K562 (cell line): ENCODE measurements around the gene FKBP2. TPM values are rescaled to one million over a fixed set of nuclear protein-coding genes. Genes with fewer than 3 reads are reported as not detected.

ENCODE experiments used
- BRD9 ChIP-seq: fragments of 450-650 bp; IDR thresholded peaks from 2 replicates; pipeline ENCODE4 v1.6.1; 2018; ENCODE audit warnings: low read depth; ENCODE audit not compliant: partially characterized antibody
- CHCHD3 ChIP-seq: fragments of 250-450 bp; sonication (Bioruptor Pico); IDR thresholded peaks from 2 replicates; pipeline ENCODE4 v2.1.2; 2022; ENCODE audit warnings: mild to moderate bottlenecking
- FOXK1 ChIP-seq: sonication (generic); formaldehyde crosslinking; IDR thresholded peaks from 2 replicates; pipeline ENCODE4 v1.8.0; 2022; ENCODE audit warnings: missing genetic modification reagents, mild to moderate bottlenecking, borderline replicate concordance
- ILK ChIP-seq: fragments of 450-650 bp; IDR thresholded peaks from 2 replicates; pipeline ENCODE4 v1.6.1; 2016; ENCODE audit warnings: missing genetic modification characterization, low read depth, mild to moderate bottlenecking, missing compliant biosample characterization, moderate library complexity, borderline replicate concordance
- NKRF ChIP-seq: fragments of 450-650 bp; IDR thresholded peaks from 2 replicates; pipeline ENCODE4 v1.6.1; 2016; ENCODE audit warnings: borderline replicate concordance
- PRMT5 ChIP-seq: sonication (generic); formaldehyde crosslinking; IDR thresholded peaks from 2 replicates; pipeline ENCODE4 v1.5.0; 2020; ENCODE audit warnings: missing genetic modification reagents
- RAD51 ChIP-seq: fragments of 450-650 bp; IDR thresholded peaks from 2 replicates; pipeline ENCODE4 v1.7.1; 2016; ENCODE audit warnings: low read depth, mild to moderate bottlenecking, borderline replicate concordance
- RBM14 ChIP-seq: fragments of 200-400 bp; formaldehyde crosslinking; IDR thresholded peaks from 2 replicates; pipeline ENCODE4 v1.6.1; 2018; ENCODE audit warnings: low read depth, mild to moderate bottlenecking, low read length, moderate library complexity, borderline replicate concordance; ENCODE audit not compliant: insufficient read depth
- SRSF3 ChIP-seq: fragments of 200-400 bp; formaldehyde crosslinking; IDR thresholded peaks from 2 replicates; pipeline ENCODE4 v1.6.1; 2016; ENCODE audit warnings: mild to moderate bottlenecking, low read length, moderate library complexity; ENCODE audit not compliant: insufficient read depth
- U2AF2 ChIP-seq: fragments of 200-400 bp; formaldehyde crosslinking; optimal IDR thresholded peaks from 2 replicates; pipeline ENCODE3; 2017; ENCODE audit warnings: low read depth, mild to moderate bottlenecking, low read length
- ZBTB11 ChIP-seq, 3 experiments: fragments of 200-800 bp in 1 of 3; fragments of 250-450 bp in 1 of 3; fragments of 450-650 bp in 1 of 3; sonication (Bioruptor Pico) in 1 of 3; sonication (Bioruptor generic) in 1 of 3; formaldehyde crosslinking in 1 of 3; IDR thresholded peaks; 2 replicates each; pipeline versions ENCODE4 v1.6.1 to v1.8.0; 2016 to 2022; ENCODE audit warnings: mild to moderate bottlenecking in 2 of 3, missing genetic modification characterization in 2 of 3, missing compliant biosample characterization in 1 of 3, moderate library complexity in 1 of 3
- ZBTB26 ChIP-seq: fragments of 450-650 bp; formaldehyde crosslinking; IDR thresholded peaks from 2 replicates; pipeline ENCODE4 v1.4.0; 2022; ENCODE audit warnings: missing genetic modification characterization
- ZNF282 ChIP-seq: sonication (generic); formaldehyde crosslinking; IDR thresholded peaks from 2 replicates; pipeline ENCODE4 v1.8.1; 2023; ENCODE audit warnings: missing genetic modification reagents
- ZNF436 ChIP-seq: fragments of 250-450, 450-650 bp; sonication (Bioruptor Pico); formaldehyde crosslinking; IDR thresholded peaks from 2 replicates; pipeline ENCODE4 v1.7.0; 2020; ENCODE audit warnings: mild to moderate bottlenecking
- polyA plus RNA-seq, 8 experiments: library from polyadenylated mRNA; depleted of rRNA in 4 of 8; stranded (reverse) in 5 of 8; unstranded in 3 of 8; fragments of >200 nt; fragmentation: Nextera tagmentation in 2 of 8; fragmentation: Illumina TruSeq in 1 of 8; extraction: Ambion mirVana in 2 of 8; extraction: Trizol in 1 of 8; gene quantifications; 2 replicates each; pipeline versions ENCODE4 v1.2.1 to v1.2.3, GENCODE V29; 2011 to 2014; ENCODE audit warnings: inconsistent platforms in 1 of 8, missing spikeins in 1 of 8
- total RNA-seq, 7 experiments: library from RNA; depleted of rRNA in 6 of 7; stranded (reverse); fragments of >200 nt in 6 of 7; fragmentation: Illumina TruSeq in 2 of 7; extraction: Trizol in 2 of 7; gene quantifications; 2 replicates each; pipeline versions ENCODE4 v1.2.1 to v1.2.3, GENCODE V29; 2011 to 2021; ENCODE audit warnings: low replicate concordance in 1 of 7
- TF ChIP-seq, protein P1 (sequence below): fragments of 150-350 bp; conservative IDR thresholded peaks from 2 replicates; pipeline ENCODE4 v1.6.1; 2014; ENCODE audit warnings: low read length

FKBP2 gene
- total and polyA plus RNA-seq, 9 of the 15 experiments (the other 6 are each of a cell fraction or from before 2014, with no cell fraction given) = 3.5 to 151 (median 58.1) TPM

DNA sequence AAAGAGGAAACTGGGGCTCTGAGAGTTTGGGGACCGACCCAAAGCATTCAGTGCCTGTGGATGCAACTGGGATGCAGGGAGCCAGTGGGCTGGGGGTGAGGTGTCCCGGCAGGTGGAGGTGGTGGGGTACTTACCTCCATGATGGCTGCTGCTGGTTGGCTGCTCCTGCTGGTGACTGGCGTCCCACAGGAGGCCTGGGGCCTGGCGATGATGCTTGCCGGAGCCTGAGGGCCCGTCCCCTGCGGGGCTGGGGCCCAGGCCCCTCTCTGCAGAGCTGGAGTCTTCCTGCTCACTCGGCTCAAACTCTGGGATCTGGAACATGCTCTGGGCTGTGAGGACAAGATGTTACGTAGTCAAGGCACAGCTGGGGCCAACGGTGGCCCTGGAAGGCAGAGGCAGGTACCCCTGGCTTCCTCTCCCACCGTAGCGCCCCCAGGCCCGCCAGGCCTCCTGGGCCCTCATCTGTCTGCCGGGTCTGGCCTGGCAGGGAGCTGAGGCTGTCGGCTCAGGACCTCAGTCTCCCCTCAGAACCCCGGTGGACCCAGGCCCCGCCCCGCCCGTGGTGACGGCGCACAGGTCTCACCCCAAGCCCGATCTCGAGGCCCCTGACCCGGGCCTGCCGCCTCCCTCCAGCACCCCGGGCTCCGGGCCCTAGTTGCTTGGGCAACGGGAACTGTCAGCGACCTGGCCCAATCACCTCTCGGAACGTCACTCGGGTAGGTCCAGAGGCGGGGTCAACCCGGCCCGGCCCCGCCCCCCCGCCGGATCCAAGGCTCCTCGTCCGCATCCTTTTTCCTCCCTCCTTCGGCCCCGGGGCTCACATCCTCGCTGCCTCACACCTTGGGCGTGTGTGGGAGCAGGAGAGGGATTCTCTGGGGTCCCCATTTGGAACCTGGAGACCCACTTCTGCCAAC lies 43.4 kb downstream of the FKBP2 start, which contains the start of gene BAD (continued):
- TF ChIP-seq NKRF = peak; percentile 47; the same call in 1 of the 2 replicates
- no peak for TF ChIP-seq PRMT5 (CRISPR knock-in tag)
- TF ChIP-seq BRD9 = no peak
- no peak for TF ChIP-seq FOXK1 (CRISPR knock-in tag)
- no peak for TF ChIP-seq SRSF3
- TF ChIP-seq ZNF436 (CRISPR knock-in tag) = no peak
- TF ChIP-seq ZBTB11 (CRISPR knock-in tag; IDR thresholded peaks at IDR 0.05) = peak in 2 of 3 experiments; percentile 39 to 92; a peak in 3 of 6 replicates
- no peak for TF ChIP-seq RBM14
- no peak for TF ChIP-seq ZNF282 (CRISPR knock-in tag)
- no peak for TF ChIP-seq ZBTB26 (CRISPR knock-in tag)
- TF ChIP-seq ILK (tag) = no peak
- no peak for TF ChIP-seq RAD51
- no peak for TF ChIP-seq U2AF2
- TF ChIP-seq CHCHD3 (CRISPR knock-in tag) = no peak
- TF ChIP-seq, protein P1, sequence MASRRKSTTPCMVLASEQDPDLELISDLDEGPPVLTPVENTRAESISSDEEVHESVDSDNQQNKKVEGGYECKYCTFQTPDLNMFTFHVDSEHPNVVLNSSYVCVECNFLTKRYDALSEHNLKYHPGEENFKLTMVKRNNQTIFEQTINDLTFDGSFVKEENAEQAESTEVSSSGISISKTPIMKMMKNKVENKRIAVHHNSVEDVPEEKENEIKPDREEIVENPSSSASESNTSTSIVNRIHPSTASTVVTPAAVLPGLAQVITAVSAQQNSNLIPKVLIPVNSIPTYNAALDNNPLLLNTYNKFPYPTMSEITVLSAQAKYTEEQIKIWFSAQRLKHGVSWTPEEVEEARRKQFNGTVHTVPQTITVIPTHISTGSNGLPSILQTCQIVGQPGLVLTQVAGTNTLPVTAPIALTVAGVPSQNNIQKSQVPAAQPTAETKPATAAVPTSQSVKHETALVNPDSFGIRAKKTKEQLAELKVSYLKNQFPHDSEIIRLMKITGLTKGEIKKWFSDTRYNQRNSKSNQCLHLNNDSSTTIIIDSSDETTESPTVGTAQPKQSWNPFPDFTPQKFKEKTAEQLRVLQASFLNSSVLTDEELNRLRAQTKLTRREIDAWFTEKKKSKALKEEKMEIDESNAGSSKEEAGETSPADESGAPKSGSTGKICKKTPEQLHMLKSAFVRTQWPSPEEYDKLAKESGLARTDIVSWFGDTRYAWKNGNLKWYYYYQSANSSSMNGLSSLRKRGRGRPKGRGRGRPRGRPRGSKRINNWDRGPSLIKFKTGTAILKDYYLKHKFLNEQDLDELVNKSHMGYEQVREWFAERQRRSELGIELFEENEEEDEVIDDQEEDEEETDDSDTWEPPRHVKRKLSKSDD = no peak
